A549 (cell line): Measurements from ENCODE around the gene IZUMO4. TPM values are rescaled to one million over a fixed set of nuclear protein-coding genes. Genes with fewer than 3 reads are reported as not detected.

ENCODE experiments used
- ATAC-seq, 2 experiments: fragments of 200-7000 bp in 1 of 2; fragments of >200 bp in 1 of 2; cut with Nextera tagmentation in 1 of 2; cut with Tn5 transposase in 1 of 2; 3 replicates each; pipeline versions ENCODE4 v1.8.0 to v1.9.1; 2018 to 2020; ENCODE audit warnings: mild to moderate bottlenecking in 1 of 2, moderate library complexity in 1 of 2
- CTCF ChIA-PET: fragments of 300-600 bp; sonication (Branson Sonifier 250); formaldehyde crosslinking; extraction: SDS; loops from one replicate; lab custom pipeline; 2021; ENCODE audit warnings: antibody characterized with exemption, inconsistent platforms; lab: Yijun Ruan, JAX
- POLR2A ChIA-PET: fragments of 350-600 bp; formaldehyde crosslinking; extraction: SDS; loops from one replicate; lab custom pipeline; 2021; ENCODE audit warnings: antibody characterized with exemption, inconsistent platforms; lab: Yijun Ruan, JAX
- DNase-seq, 2 experiments: peaks; one replicate each; pipeline versions ENCODE4 v3.0.0 to v3.0.0-alpha.2; 2011 to 2016; ENCODE audit warnings: low read depth in 1 of 2, low spot score in 1 of 2
- FAIRE-seq: peaks from 2 replicates; lab custom pipeline; 2011; peaks lifted over from hg19 to GRCh38; lab: Jason Lieb, UNC
- H3K27ac ChIP-seq, 2 experiments: fragments of >200 bp; sonication (Bioruptor Twin); formaldehyde crosslinking; 3 replicates each; pipeline ENCODE4 v1.5.1; 2016 to 2017
- H3K4me1 ChIP-seq: fragments of >200 bp; sonication (Bioruptor Twin); formaldehyde crosslinking; 3 replicates; pipeline ENCODE4 v1.6.1; 2016
- H3K4me2 ChIP-seq: fragments of >200 bp; sonication (Bioruptor Twin); formaldehyde crosslinking; 3 replicates; pipeline ENCODE4 v1.6.1; 2016
- H3K4me3 ChIP-seq: fragments of >200 bp; sonication (Bioruptor Twin); formaldehyde crosslinking; 3 replicates; pipeline ENCODE4 v1.5.1; 2016
- H3K9me3 ChIP-seq: fragments of >200 bp; sonication (Bioruptor Twin); formaldehyde crosslinking; 3 replicates; pipeline ENCODE4 v1.6.1; 2016
- BCL3 ChIP-seq: fragments of >200 bp; sonication (Bioruptor Twin); formaldehyde crosslinking; IDR thresholded peaks from 3 replicates; pipeline ENCODE4 v1.6.1; 2016
- CEBPB ChIP-seq, 2 experiments: fragments of >200 bp in 1 of 2; sonication (Bioruptor Twin) in 1 of 2; formaldehyde crosslinking in 1 of 2; IDR thresholded peaks; 2 replicates each; pipeline ENCODE4 v1.6.1; 2012 to 2016
- CHD4 ChIP-seq: fragments of 200-600 bp; sonication (generic); IDR thresholded peaks from 2 replicates; pipeline ENCODE4 v1.6.1; 2016; ENCODE audit warnings: antibody characterized with exemption, mild to moderate bottlenecking, borderline replicate concordance
- E2F6 ChIP-seq: IDR thresholded peaks from 2 replicates; pipeline ENCODE4 v1.6.1; 2012; ENCODE audit warnings: low read depth, borderline replicate concordance
- EHF ChIP-seq: fragments of 250-450 bp; sonication (Bioruptor Pico); IDR thresholded peaks from 2 replicates; pipeline ENCODE4 v1.5.0; 2020; ENCODE audit warnings: mild to moderate bottlenecking
- EP300 ChIP-seq, 2 experiments: fragments of >200 bp; sonication (Bioruptor Twin); formaldehyde crosslinking; IDR thresholded peaks; 2 replicates in 1 of 2; 3 replicates in 1 of 2; pipeline ENCODE4 v1.6.1; 2016 to 2017
- HEYL ChIP-seq: fragments of 250-450 bp; sonication (Bioruptor Pico); IDR thresholded peaks from 2 replicates; pipeline ENCODE4 v1.8.0; 2021; ENCODE audit warnings: mild to moderate bottlenecking, moderate library complexity
- HOXB13 ChIP-seq: fragments of 250-450 bp; sonication (Bioruptor Pico); IDR thresholded peaks from 2 replicates; pipeline ENCODE4 v1.5.0; 2020; ENCODE audit warnings: low read depth, mild to moderate bottlenecking, moderate library complexity
- HOXB5 ChIP-seq: fragments of 250-450 bp; sonication (Bioruptor Pico); IDR thresholded peaks from 2 replicates; pipeline ENCODE4 v1.5.0; 2020; ENCODE audit warnings: mild to moderate bottlenecking, moderate library complexity
- JUN ChIP-seq, 2 experiments: fragments of >200 bp; sonication (Bioruptor Twin); formaldehyde crosslinking; IDR thresholded peaks; 2 replicates in 1 of 2; 3 replicates in 1 of 2; pipeline ENCODE4 v1.6.1; 2016 to 2017
- KDM1A ChIP-seq: fragments of 200-600 bp; sonication (generic); IDR thresholded peaks from 2 replicates; pipeline ENCODE4 v1.6.1; 2016; ENCODE audit warnings: low read depth, mild to moderate bottlenecking
- MAX ChIP-seq: IDR thresholded peaks from 2 replicates; pipeline ENCODE4 v1.6.1; 2012
- MYC ChIP-seq: IDR thresholded peaks from 2 replicates; pipeline ENCODE4 v1.6.1; 2012; ENCODE audit warnings: mild to moderate bottlenecking, inconsistent platforms, low read length, improper control_type of control experiment, borderline replicate concordance
- PBX3 ChIP-seq: IDR thresholded peaks from 2 replicates; pipeline ENCODE4 v1.6.1; 2012
- PHF8 ChIP-seq: fragments of 200-600 bp; sonication (generic); IDR thresholded peaks from 2 replicates; pipeline ENCODE4 v1.6.1; 2016; ENCODE audit warnings: low read depth, mild to moderate bottlenecking, antibody characterized with exemption, moderate library complexity, borderline replicate concordance
- RAD21 ChIP-seq, 2 experiments: fragments of >200 bp in 1 of 2; sonication (Bioruptor Twin) in 1 of 2; formaldehyde crosslinking in 1 of 2; IDR thresholded peaks in 1 of 2; conservative IDR thresholded peaks in 1 of 2; 2 replicates in 1 of 2; 3 replicates in 1 of 2; pipeline ENCODE4 v1.6.1; 2012 to 2018; ENCODE audit warnings: inconsistent platforms in 1 of 2
- RARB ChIP-seq: fragments of 250-450 bp; sonication (Bioruptor Pico); IDR thresholded peaks from 2 replicates; pipeline ENCODE4 v1.8.0; 2021; ENCODE audit warnings: mild to moderate bottlenecking, moderate library complexity
- ZFP36 ChIP-seq: fragments of 450-650 bp; IDR thresholded peaks from 2 replicates; pipeline ENCODE4 v1.6.1; 2014; ENCODE audit warnings: borderline replicate concordance; ENCODE audit not compliant: partially characterized antibody
- ZNF302 ChIP-seq: fragments of 250-450 bp; sonication (Bioruptor Pico); IDR thresholded peaks from 2 replicates; pipeline ENCODE4 v1.9.0; 2021; ENCODE audit warnings: inconsistent platforms, mild to moderate bottlenecking, moderate library complexity
- ZSCAN20 ChIP-seq: fragments of 250-450 bp; sonication (Bioruptor Pico); IDR thresholded peaks from 2 replicates; pipeline ENCODE4 v1.8.0; 2022; ENCODE audit warnings: mild to moderate bottlenecking, moderate library complexity
- WGBS: methylation state at CpG from one replicate; pipeline ENCODE4 v1.1.6; 2017; ENCODE audit errors: missing lambda C conversion rate; 5-methylcytosine and 5-hydroxymethylcytosine counted together
- polyA plus RNA-seq, 4 experiments: library from polyadenylated mRNA; depleted of rRNA in 3 of 4; stranded (reverse); fragments of >200 nt; fragmentation: RNase III in 1 of 4; extraction: RNeasy Plus Mini Kit Qiagen cat#74134 plus additional on column Dnase treatment in 1 of 4; gene quantifications; 2 replicates in 3 of 4; 3 replicates in 1 of 4; pipeline ENCODE4 v1.2.3, GENCODE V29; 2011 to 2017
- TF ChIP-seq, protein P1 (sequence below): fragments of 250-450 bp; sonication (Bioruptor Pico); IDR thresholded peaks from 2 replicates; pipeline ENCODE4 v1.5.0; 2021; ENCODE audit warnings: mild to moderate bottlenecking, moderate library complexity, borderline replicate concordance

IZUMO4 gene
- polyA plus RNA-seq, 2 of the 4 experiments (the other 2 are of a cell fraction) = 0.36 to 1.0 TPM

DNA sequence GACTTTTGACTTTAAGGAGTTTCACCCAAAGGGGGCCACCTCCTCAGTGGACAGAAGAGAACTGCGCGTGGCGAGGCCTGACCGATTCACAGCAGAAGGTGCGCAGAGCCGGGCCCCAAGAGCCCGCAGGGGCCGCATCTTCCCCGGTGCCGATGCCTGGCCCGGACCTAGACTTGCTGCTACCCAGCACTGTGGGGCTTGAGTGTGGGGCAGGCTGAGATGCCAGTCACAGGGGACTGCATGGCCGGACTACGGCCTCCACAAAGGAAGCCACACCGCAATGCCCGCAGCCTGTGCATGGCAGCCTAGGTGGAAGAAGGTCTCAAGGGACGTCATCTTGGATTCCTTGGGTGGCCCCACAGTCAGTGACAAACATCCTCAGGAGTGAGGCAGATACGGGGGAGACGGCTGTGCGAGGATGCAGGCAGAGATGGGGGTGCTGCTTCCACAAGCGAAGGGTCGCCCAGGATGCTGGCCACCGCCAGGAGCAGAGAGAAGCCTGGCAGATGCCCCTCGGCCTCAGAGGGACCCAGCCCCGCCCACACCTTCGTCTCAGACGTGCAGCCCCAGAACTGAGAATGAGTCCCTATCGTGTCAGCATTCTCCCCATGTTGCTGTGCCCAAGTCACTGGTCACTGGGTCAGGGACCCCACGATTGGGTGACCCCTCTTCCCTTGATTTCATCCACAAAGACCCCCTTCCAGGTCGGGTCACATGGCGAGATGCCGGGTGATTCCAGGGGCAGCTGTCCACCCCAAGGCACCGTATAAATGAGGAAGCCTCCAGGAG is 17.4 kb upstream of the IZUMO4 start:
- Histone ChIP-seq H3K4me3 (no peak overlapping the region), H3K9me3 (no peaks in the 10 kb centered on the region), H3K4me2 (no peak overlapping the region), H3K4me1 (no peaks in the 10 kb centered on the region), H3K27ac (no peak overlapping the region)
- WGBS = 93% methylated on average over 12 of the region's 32 CpGs
- TF ChIP-seq, protein P1, sequence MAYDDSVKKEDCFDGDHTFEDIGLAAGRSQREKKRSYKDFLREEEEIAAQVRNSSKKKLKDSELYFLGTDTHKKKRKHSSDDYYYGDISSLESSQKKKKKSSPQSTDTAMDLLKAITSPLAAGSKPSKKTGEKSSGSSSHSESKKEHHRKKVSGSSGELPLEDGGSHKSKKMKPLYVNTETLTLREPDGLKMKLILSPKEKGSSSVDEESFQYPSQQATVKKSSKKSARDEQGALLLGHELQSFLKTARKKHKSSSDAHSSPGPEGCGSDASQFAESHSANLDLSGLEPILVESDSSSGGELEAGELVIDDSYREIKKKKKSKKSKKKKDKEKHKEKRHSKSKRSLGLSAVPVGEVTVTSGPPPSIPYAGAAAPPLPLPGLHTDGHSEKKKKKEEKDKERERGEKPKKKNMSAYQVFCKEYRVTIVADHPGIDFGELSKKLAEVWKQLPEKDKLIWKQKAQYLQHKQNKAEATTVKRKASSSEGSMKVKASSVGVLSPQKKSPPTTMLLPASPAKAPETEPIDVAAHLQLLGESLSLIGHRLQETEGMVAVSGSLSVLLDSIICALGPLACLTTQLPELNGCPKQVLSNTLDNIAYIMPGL (CRISPR knock-in tag) = no peak
- TF ChIP-seq CHD4 = no peak
- no peak for TF ChIP-seq MYC
- TF ChIP-seq HEYL = no peak
- TF ChIP-seq E2F6 = no peak
- TF ChIP-seq ZFP36 = no peak
- TF ChIP-seq HOXB5 (CRISPR knock-in tag) = no peak
- DNase-seq = no peak
- ChIA-PET POLR2A (no interaction called here), CTCF (interaction anchor here (1.8 to 1.9 kb wide), 2 partner anchors 9 to 16 kb away, joined by 4 to 9 read pairs; no protein-coding TSS in a partner anchor)
- no peak; a peak in 1 of 6 replicates for ATAC-seq
- no peak for FAIRE-seq

DNA sequence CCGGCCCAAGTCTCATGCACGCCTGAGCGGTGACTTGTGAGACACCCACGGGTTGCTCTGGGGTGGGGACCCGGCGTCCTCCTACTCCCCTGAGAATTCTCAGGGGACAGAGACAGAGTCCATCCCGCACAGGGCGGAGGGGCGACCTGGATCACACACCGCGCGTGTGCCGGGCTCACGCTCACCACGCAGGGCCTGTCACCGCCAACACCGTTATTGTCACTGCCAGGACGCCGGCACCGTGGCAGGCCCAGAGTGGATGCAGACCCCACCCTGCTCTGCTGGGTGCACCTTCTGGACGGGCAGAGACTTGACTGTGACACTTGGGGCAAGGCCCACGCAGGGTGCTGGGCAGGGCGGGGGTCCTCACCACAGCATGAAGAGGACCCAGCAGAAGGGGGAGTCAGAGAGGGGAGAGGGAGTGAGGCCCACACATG is 16.8 kb upstream of the IZUMO4 start:
- 97% methylated on average over 6 of the region's 23 CpGs for WGBS
- Histone ChIP-seq H3K27ac (no peak overlapping the region), H3K4me3 (no peak overlapping the region), H3K9me3 (no peaks in the 10 kb centered on the region), H3K4me1 (no peaks in the 10 kb centered on the region), H3K4me2 (no peak overlapping the region)
- FAIRE-seq (no peak), DNase-seq (no peak), ATAC-seq (no peak)
- ChIA-PET POLR2A (no interaction called here), CTCF (interaction anchor here (1.9 kb wide), 1 partner anchor 15 kb away, joined by 4 read pairs; no protein-coding TSS in a partner anchor)
- TF ChIP-seq E2F6 (no peak), MAX (no peak), RARB (CRISPR knock-in tag) (no peak), ZSCAN20 (CRISPR knock-in tag) (no peak), ZNF302 (CRISPR knock-in tag) (no peak), EP300 (IDR thresholded peaks at IDR 0.05) (no peak), KDM1A (no peak), PBX3 (no peak), PHF8 (no peak), BCL3 (no peak), EHF (no peak), JUN (IDR thresholded peaks at IDR 0.05) (no peak), RAD21 (conservative IDR thresholded peaks at IDR 0.05 in 1 of 2, IDR thresholded peaks at IDR 0.05 in 1 of 2) (no peak), HOXB13 (CRISPR knock-in tag) (no peak), CEBPB (IDR thresholded peaks at IDR 0.05) (no peak)
- TF ChIP-seq, protein P1 (CRISPR knock-in tag) = no peak
